Tibial nerve (tissue), 4 donors: ENCODE measurements around the gene NDUFB10. TPM values are rescaled to one million over a fixed set of nuclear protein-coding genes. Genes with fewer than 3 reads are reported as not detected.

ENCODE experiments used
- DNase-seq, 2 donors: peaks; one replicate each; pipeline ENCODE4 v3.0.0-alpha.2; 2019; ENCODE audit warnings: low spot score in 2 of 2
- H3K27ac ChIP-seq, 4 donors: fragments of 200-600 bp; sonication (generic) in 3 of 4; one replicate each; pipeline ENCODE4 v1.5.1; 2017 to 2019; ENCODE audit warnings: mild to moderate bottlenecking in 1 of 4
- H3K27me3 ChIP-seq, 2 donors: fragments of 200-600 bp; sonication (generic) in 1 of 2; one replicate each; pipeline versions ENCODE4 v1.5.1 to v1.6.0; 2017 to 2019
- H3K36me3 ChIP-seq, 3 donors: fragments of 200-600 bp; sonication (generic); one replicate each; pipeline ENCODE4 v1.5.1; 2018 to 2019
- H3K4me1 ChIP-seq, 4 donors: fragments of 200-600 bp; sonication (generic) in 3 of 4; one replicate each; pipeline ENCODE4 v1.5.1; 2017 to 2019
- H3K4me3 ChIP-seq, 4 donors: fragments of 200-600 bp; sonication (generic) in 3 of 4; one replicate each; pipeline ENCODE4 v1.5.1; 2017 to 2019; ENCODE audit warnings: mild to moderate bottlenecking in 1 of 4, moderate library complexity in 1 of 4
- H3K9me3 ChIP-seq, 4 donors: fragments of 200-600 bp; sonication (generic) in 3 of 4; one replicate each; pipeline ENCODE4 v1.5.1; 2017 to 2019
- EP300 ChIP-seq, 2 donors: sonication (generic); formaldehyde crosslinking; IDR thresholded peaks; one replicate each; pipeline ENCODE4 v1.6.1; 2017; ENCODE audit warnings: antibody characterized with exemption in 2 of 2, mild to moderate bottlenecking in 1 of 2
- POLR2A ChIP-seq, 2 donors: fragments of 450-650 bp; IDR thresholded peaks; one replicate each; pipeline ENCODE4 v1.6.1; 2017; ENCODE audit warnings: antibody characterized with exemption in 2 of 2, mild to moderate bottlenecking in 2 of 2, moderate library complexity in 2 of 2
- WGBS, 2 donors: methylation state at CpG; one replicate each; pipeline ENCODE4 v1.1.5; 2018; 5-methylcytosine and 5-hydroxymethylcytosine counted together
- small RNA-seq: library from RNA; depleted of rRNA; stranded (forward); fragments of <200 nt; gene quantifications from one replicate; pipeline ENCODE3, GENCODE V24; 2016
- total RNA-seq, 4 donors: library from RNA; depleted of rRNA; stranded (reverse); fragments of >200 nt; gene quantifications; one replicate each; pipeline ENCODE4 v1.1.0, GENCODE V29; 2016
- TF ChIP-seq, protein P1 (sequence below), 5 experiments: fragments of 200-600 bp in 3 of 5; fragments of 450-650 bp in 2 of 5; sonication (generic) in 3 of 5; IDR thresholded peaks; one replicate each; pipeline ENCODE4 v1.5.1; 2016 to 2019; ENCODE audit warnings: antibody characterized with exemption in 5 of 5, mild to moderate bottlenecking in 3 of 5, moderate library complexity in 2 of 5

NDUFB10 gene
- total RNA-seq, 4 donors from 2014 or later, result 86.9 to 136 (median 116) TPM

- Histone ChIP-seq H3K36me3 (peaks cover 0 to 6% (median 0%) of the 10 kb centered on the region in 3 donors), H3K4me3 (peak overlapping the region in 2 of 4 donors; percentile 14 to 68), H3K27me3 (no peaks in the 10 kb centered on the region), H3K9me3 (no peaks in the 10 kb centered on the region), H3K27ac (peak overlapping the region in 3 of 4 donors; percentile 84 to 92 (median 92)), H3K4me1 (peaks cover 4 to 69% (median 61%) of the 10 kb centered on the region in 4 donors)
- WGBS, 2 donors, result 42 to 48% methylated on average over 14 to 15 of the region's 15 CpGs
- DNase-seq, result peak in 1 of 2 donors; percentile 33
- TF ChIP-seq, protein P1, sequence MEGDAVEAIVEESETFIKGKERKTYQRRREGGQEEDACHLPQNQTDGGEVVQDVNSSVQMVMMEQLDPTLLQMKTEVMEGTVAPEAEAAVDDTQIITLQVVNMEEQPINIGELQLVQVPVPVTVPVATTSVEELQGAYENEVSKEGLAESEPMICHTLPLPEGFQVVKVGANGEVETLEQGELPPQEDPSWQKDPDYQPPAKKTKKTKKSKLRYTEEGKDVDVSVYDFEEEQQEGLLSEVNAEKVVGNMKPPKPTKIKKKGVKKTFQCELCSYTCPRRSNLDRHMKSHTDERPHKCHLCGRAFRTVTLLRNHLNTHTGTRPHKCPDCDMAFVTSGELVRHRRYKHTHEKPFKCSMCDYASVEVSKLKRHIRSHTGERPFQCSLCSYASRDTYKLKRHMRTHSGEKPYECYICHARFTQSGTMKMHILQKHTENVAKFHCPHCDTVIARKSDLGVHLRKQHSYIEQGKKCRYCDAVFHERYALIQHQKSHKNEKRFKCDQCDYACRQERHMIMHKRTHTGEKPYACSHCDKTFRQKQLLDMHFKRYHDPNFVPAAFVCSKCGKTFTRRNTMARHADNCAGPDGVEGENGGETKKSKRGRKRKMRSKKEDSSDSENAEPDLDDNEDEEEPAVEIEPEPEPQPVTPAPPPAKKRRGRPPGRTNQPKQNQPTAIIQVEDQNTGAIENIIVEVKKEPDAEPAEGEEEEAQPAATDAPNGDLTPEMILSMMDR (IDR thresholded peaks at IDR 0.05), result no peak
- TF ChIP-seq EP300 (IDR thresholded peaks at IDR 0.05) (no peak), POLR2A (IDR thresholded peaks at IDR 0.05) (no peak)
These were observed 48.7 kb downstream of the NDUFB10 start for GRCh38 chr16:2008009-2008526.

- 2% methylated on average over 23 of the region's 23 CpGs for WGBS, 2 donors
- TF ChIP-seq EP300 (IDR thresholded peaks at IDR 0.05) (no peak), POLR2A (IDR thresholded peaks at IDR 0.05) (no peak)
- TF ChIP-seq, protein P1 (IDR thresholded peaks at IDR 0.05), result no peak
- no peaks in the 10 kb centered on the region for H3K36me3 ChIP-seq
- no peaks in the 10 kb centered on the region for H3K9me3 ChIP-seq
- peak overlapping the region in 3 of 4 donors; percentile 84 to 92 (median 92) for H3K27ac ChIP-seq
- H3K4me3 ChIP-seq, result peak overlapping the region; percentile 68 to 98 (median 74)
- H3K4me1 ChIP-seq, result peaks cover 4 to 63% (median 59%) of the 10 kb centered on the region in 4 donors
- no peaks in the 10 kb centered on the region for H3K27me3 ChIP-seq
- no peak for DNase-seq
These were observed 49.4 kb downstream of the NDUFB10 start for GRCh38 chr16:2008631-2009163.

GRCh38 chr16:2009164-2009711 lies 49.9 kb downstream of the NDUFB10 start:
- DNase-seq, result no peak
- Histone ChIP-seq H3K36me3 (no peaks in the 10 kb centered on the region), H3K27ac (peak overlapping the region in 3 of 4 donors; percentile 84 to 92 (median 92)), H3K27me3 (no peaks in the 10 kb centered on the region), H3K4me1 (peaks cover 4 to 58% (median 54%) of the 10 kb centered on the region in 4 donors), H3K4me3 (peak overlapping the region; percentile 68 to 98 (median 74)), H3K9me3 (no peaks in the 10 kb centered on the region)
- WGBS, 2 donors, result 0 to 3% methylated on average over 12 to 25 of the region's 55 CpGs
- TF ChIP-seq, protein P1 (IDR thresholded peaks at IDR 0.05), result no peak
- TF ChIP-seq POLR2A (IDR thresholded peaks at IDR 0.05) (no peak), EP300 (IDR thresholded peaks at IDR 0.05) (no peak)

GRCh38 chr16:2009791-2010510 lies 50.6 kb downstream of the NDUFB10 start, which contains the start of gene ZNF598:
Gene ZNF598, minus strand, starts transcription at chr16:2009821.
- H3K27me3 ChIP-seq, result no peaks in the 10 kb centered on the region
- no peaks in the 10 kb centered on the region for H3K36me3 ChIP-seq
- H3K4me3 ChIP-seq, result peak within 1 kb of the TSS; percentile 68 to 98 (median 74)
- WGBS, 2 donors, result 2 to 3% methylated on average over 15 to 40 of the region's 52 CpGs
- H3K27ac ChIP-seq, result peak within 1 kb of the TSS; percentile 84 to 99 (median 92)
- H3K4me1 ChIP-seq, result peaks cover 4 to 50% (median 47%) of the 10 kb centered on the region in 4 donors
- DNase-seq, result peak; percentile 52 to 65
- no peaks in the 10 kb centered on the region for H3K9me3 ChIP-seq
- TF ChIP-seq, protein P1 (IDR thresholded peaks at IDR 0.05), result peak in 3 of 5 experiments; percentile 11 to 49 (median 43)
- TF ChIP-seq EP300 (IDR thresholded peaks at IDR 0.05) (peak; percentile 69 to 92), POLR2A (IDR thresholded peaks at IDR 0.05) (peak; percentile 85 to 88)

Small RNA genes within 50 kb of the gene (small RNA-seq; reads per million reads assigned to genes)
- gene AC005363.2 (not detected), gene SNORA10 (not detected), gene SNORA64 (not detected)

Other genes with a start within 250 kb of the NDUFB10 start
- gene NME3, start 188.0 kb upstream of the NDUFB10 start, total RNA-seq, result 100 to 1,000 TPM; 113 to 198 (median 128) TPM
- gene EME2, start 186.7 kb upstream of the NDUFB10 start, total RNA-seq, result 10 to 100 TPM; 13.2 to 41.4 (median 17.7) TPM
- gene MRPS34, start 186.4 kb upstream of the NDUFB10 start, total RNA-seq, result 100 to 1,000 TPM in 1 of 4 donors, 10 to 100 TPM in 3; 58.1 to 121 (median 81.0) TPM
- 100 to 1,000 TPM in 3 of 4 donors, 10 to 100 TPM in 1; 90.7 to 122 (median 112) TPM for gene SPSB3, start 177.0 kb upstream of the NDUFB10 start, total RNA-seq
- gene NUBP2, start 176.6 kb upstream of the NDUFB10 start, total RNA-seq, result 10 to 100 TPM; 73.5 to 93.9 (median 87.4) TPM
- 1 to 10 TPM in 1 of 4 donors, under 1 TPM in 1, not detected in 2; 0.63 to 1.6 TPM for gene IGFALS, start 165.8 kb upstream of the NDUFB10 start, total RNA-seq
- 100 to 1,000 TPM in 2 of 4 donors, 10 to 100 TPM in 2; 89.2 to 161 (median 100) TPM for gene HAGH, start 132.7 kb upstream of the NDUFB10 start, total RNA-seq
- 10 to 100 TPM; 17.5 to 44.1 (median 33.7) TPM for gene FAHD1, start 132.3 kb upstream of the NDUFB10 start, total RNA-seq
- gene MEIOB, start 87.4 kb upstream of the NDUFB10 start, total RNA-seq, result not detected
- gene HS3ST6, start 41.1 kb upstream of the NDUFB10 start, total RNA-seq, result not detected
- gene MSRB1, start 16.3 kb upstream of the NDUFB10 start, total RNA-seq, result 10 to 100 TPM; 22.5 to 46.1 (median 30.3) TPM
- gene RPL3L, start 4.8 kb upstream of the NDUFB10 start, total RNA-seq, result not detected
- 1,000 to 10,000 TPM; 1,591 to 3,468 (median 1,745) TPM for gene RPS2, start 5.3 kb downstream of the NDUFB10 start, total RNA-seq
- not detected for gene RNF151, start 7.3 kb downstream of the NDUFB10 start, total RNA-seq
- gene TBL3, start 12.5 kb downstream of the NDUFB10 start, total RNA-seq, result 10 to 100 TPM; 37.6 to 70.8 (median 46.2) TPM
- 1 to 10 TPM in 1 of 4 donors, not detected in 3; 3.9 TPM for gene NOXO1, start 21.9 kb downstream of the NDUFB10 start, total RNA-seq
- gene GFER, start 24.7 kb downstream of the NDUFB10 start, total RNA-seq, result 10 to 100 TPM; 13.4 to 20.2 (median 18.1) TPM
- gene SYNGR3, start 30.4 kb downstream of the NDUFB10 start, total RNA-seq, result 1 to 10 TPM in 1 of 4 donors, not detected in 3; 3.9 TPM
- gene ZNF598, start 50.3 kb downstream of the NDUFB10 start, total RNA-seq, result 10 to 100 TPM; 37.0 to 83.1 (median 49.2) TPM
- 1 to 10 TPM in 2 of 4 donors, not detected in 2; 3.0 to 3.1 TPM for gene NPW, start 60.2 kb downstream of the NDUFB10 start, total RNA-seq
- gene NHERF2, start 67.4 kb downstream of the NDUFB10 start, total RNA-seq, result 10 to 100 TPM; 54.7 to 83.1 (median 64.9) TPM
- 10 to 100 TPM; 22.8 to 56.7 (median 28.1) TPM for gene NTHL1, start 88.3 kb downstream of the NDUFB10 start, total RNA-seq
- gene TSC2, start 88.4 kb downstream of the NDUFB10 start, total RNA-seq, result 100 to 1,000 TPM in 2 of 4 donors, 10 to 100 TPM in 2; 75.4 to 507 (median 111) TPM
- gene PKD1, start 176.4 kb downstream of the NDUFB10 start, total RNA-seq, result 100 to 1,000 TPM; 207 to 542 (median 381) TPM
- not detected for gene RAB26, start 189.1 kb downstream of the NDUFB10 start, total RNA-seq
- 10 to 100 TPM; 29.1 to 53.7 (median 38.4) TPM for gene TRAF7, start 196.2 kb downstream of the NDUFB10 start, total RNA-seq
- gene CASKIN1, start 237.1 kb downstream of the NDUFB10 start, total RNA-seq, result under 1 TPM in 3 of 4 donors, not detected in 1; 0.20 to 0.63 (median 0.30) TPM
- 10 to 100 TPM; 28.8 to 73.8 (median 43.8) TPM for gene MLST8, start 245.9 kb downstream of the NDUFB10 start, total RNA-seq